Stimulated activated CD8-positive, alpha-beta memory T cell treated with anti-CD3 and anti-CD28 coated beads, Interleukin-15, amount 100 ng/mL, for 1 hour (primary cell): ENCODE data around the gene TTLL1.
"Not testable (repeated sequence)": the region's sequence is repeated elsewhere in the genome, so short reads cannot be mapped to it uniquely, and the experiment has no call there.

Experiments used
- DNase-seq: peaks from one replicate; pipeline ENCODE4 v3.0.0-alpha.2; 2020; ENCODE audit warnings: low read depth

Gene TTLL1

GRCh38 chr22:43066844-43067385, 22.3 kb downstream of the TTLL1 start:
- no peak for DNase-seq

DNA sequence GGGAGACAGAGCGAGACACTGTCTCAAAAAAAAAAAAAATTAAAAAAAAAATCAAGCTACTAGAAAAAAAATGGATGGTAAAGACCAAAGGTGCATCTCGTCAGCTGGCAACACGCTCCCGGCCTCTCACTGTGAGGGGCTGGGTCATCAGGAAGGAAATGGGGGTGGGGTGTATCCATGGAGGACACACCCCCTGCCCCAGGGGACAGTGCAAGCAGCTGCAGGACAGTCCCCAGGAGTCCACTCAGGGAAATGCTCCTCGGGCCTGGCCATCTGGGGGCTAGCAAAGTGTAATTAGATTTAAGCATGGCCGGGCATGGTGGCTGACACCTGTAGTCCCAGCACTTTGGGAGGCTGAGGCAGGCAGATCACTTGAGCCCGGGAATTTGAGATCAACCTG, 23.1 kb downstream of the TTLL1 start:
- no peak for DNase-seq

DNA sequence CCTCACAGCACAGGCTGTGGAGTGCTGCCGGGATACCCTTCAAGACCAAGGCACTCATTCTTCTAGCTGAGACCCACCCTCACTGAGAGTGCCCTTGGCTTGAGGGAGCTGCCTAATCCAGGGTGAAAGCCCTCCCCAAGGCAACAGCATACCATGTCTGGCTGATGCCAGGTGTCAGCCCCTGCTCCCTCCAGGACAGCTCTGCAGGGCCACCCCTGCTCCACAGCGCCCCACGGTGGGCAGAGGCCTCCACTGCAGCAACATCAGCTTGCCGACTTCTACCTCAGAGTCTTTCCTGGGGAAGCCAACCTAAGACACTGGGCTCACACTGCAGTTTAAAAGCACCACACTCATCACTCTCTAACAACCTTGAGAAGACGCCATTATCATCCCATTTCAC, 29.0 kb downstream of the TTLL1 start:
- DNase-seq: no peak

DNA sequence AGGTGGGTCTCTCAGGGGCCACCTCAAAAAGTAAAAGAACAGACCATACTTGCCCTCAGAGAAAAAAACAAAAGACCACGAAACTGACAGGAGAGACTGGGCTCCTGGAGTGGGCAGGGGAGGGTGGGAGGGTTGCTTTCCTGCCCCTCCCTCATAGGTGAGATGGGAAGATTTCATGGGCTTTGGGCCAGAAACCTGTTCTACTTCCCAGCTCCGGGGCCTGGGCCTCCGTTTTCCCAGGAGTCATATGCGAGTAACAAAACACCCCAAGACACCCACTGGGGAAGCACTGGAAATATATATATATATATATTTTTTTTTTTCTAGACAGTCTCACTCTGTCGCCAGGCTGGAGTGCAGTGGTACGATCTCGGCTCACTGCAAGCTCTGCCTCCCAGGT, 31.6 kb downstream of the TTLL1 start:
- DNase-seq: no peak

- no peak for DNase-seq
These were observed 36.0 kb downstream of the TTLL1 start for GRCh38 chr22:43053176-43053575.

- no peak for DNase-seq
These were observed 38.2 kb downstream of the TTLL1 start for GRCh38 chr22:43050995-43051394.

GRCh38 chr22:43047605-43048004, 41.6 kb downstream of the TTLL1 start:
- DNase-seq: no peak

- no peak for DNase-seq
These were observed 44.9 kb downstream of the TTLL1 start for GRCh38 chr22:43044290-43044712.

DNA sequence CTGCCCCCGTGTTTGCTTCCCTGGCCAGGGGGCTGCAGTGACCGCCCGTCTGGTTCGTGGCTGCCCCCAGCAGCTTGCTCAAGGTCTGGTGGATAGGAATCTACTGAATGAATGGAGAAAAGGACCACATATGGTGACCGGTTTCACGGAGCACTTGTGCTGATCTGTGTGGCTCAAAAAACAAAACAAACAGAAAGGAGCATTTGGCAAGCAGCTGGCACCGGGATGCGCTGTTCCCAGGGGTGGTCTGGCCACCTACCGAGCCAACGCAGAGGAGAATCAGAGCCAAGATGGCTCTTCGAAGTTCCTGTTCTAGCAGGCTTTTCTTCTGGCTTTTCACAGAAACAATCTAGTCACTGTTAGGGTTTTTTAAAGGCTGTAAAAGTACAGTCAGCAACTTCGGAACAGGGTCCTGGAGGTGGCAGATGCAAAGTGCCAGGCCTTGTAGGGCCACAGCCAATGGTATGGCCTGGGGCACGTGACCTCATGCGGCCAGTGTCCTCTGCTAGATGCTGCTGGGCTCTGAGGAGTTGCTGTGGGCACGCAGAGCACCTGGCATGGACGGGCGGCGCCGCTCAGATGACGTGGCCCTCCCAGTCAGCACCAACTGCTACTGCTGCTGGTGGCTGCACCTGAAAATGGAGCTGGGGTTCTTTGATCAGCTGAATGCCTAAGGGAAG, 47.0 kb downstream of the TTLL1 start:
- no peak for DNase-seq

DNA sequence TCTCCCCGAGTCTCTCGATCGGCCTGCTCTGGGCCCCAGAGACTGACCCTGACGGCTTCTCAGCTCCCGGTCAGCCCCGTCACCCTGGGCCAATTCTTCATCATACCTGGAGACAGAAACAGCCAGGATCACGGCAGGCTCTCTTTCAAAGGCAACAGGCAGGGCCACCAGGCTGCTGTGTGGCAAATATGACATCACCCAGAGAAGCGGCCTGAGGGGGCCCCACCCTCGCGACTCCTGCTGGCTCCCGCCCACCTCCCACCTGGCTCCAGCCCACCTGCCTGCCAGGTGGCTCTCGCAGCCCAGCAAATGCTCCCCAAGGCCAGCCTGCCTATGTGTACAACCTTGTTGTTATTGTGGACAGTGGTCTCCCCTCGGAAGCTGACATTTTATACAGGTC, 49.4 kb downstream of the TTLL1 start:
- DNase-seq: no peak

GRCh38 chr22:43038325-43038724, 50.9 kb downstream of the TTLL1 start:
- DNase-seq: no peak

DNA sequence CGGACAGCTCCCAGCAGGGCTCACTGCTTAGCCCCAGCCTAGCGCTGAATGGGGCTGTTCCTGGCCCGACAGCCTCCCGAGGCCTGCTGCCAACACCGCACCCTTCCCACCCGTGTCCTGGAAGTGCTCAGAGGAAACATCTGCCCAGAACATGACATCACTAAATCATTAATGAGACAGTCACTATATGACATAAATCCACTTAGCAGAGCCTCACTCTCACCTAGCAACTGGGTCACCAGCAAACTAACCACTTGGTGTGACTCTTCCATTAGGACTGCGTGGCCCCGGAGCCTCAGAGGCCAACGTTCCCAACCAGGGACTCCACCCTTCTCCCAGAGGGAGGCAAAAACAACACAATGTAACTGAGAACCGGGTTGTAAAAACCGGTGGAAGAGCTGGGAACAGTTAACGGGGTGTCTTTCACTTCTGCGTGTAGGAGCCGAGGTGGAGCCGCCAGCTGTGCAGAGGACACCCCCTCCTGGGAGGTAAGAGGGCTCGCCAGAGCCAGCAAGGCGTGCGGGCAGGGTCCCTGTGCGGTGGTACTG, 52.8 kb downstream of the TTLL1 start:
- no peak for DNase-seq

DNA sequence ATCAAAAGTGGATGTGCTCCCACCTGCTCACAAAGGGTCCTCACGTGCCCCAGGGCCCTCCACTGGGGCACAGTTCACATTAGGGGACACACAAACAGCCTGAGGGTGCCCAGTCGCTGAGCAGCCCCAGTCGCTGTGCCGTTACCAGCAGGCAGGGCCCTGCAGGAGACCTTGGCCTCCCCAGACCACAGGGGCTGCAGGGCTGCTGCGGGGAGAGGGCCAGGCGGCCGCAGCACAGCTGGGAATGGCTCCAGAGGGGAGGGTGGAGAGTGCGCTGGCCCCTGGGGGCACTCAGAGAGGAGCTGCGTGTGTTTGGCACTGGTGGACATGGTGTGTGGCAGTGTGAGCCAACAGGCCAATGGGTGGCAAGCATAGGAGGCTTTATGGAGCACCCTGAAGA, 53.9 kb downstream of the TTLL1 start:
- DNase-seq: no peak

DNA sequence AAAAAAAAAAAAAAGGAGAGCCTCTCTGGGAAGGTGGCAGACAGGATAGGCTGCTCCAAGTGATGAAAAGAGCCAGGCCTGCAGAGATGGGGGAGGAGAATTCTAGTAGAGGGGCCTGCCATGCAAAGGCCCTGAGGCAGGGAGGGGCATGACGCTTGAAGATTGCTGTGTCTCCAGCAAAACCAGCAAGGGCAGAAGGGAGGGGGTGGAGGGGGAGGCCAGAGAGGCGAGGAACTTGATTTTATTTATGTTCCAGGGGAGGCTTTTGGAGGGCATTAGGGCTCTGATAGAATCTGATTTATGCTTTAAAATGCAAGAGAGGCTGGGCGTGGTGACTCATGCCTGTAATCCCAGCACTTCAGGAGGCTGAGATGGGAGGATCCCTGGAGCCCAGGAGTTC, 57.6 kb downstream of the TTLL1 start:
- DNase-seq: no peak

GRCh38 chr22:43018615-43019014, 70.6 kb downstream of the TTLL1 start:
- DNase-seq: no peak

- no peak for DNase-seq
These were observed 71.4 kb downstream of the TTLL1 start for GRCh38 chr22:43017525-43018460.

GRCh38 chr22:43016150-43016549, 73.0 kb downstream of the TTLL1 start:
- DNase-seq: not testable (repeated sequence)

- no peak for DNase-seq
These were observed 73.5 kb downstream of the TTLL1 start for GRCh38 chr22:43015677-43016042.

DNA sequence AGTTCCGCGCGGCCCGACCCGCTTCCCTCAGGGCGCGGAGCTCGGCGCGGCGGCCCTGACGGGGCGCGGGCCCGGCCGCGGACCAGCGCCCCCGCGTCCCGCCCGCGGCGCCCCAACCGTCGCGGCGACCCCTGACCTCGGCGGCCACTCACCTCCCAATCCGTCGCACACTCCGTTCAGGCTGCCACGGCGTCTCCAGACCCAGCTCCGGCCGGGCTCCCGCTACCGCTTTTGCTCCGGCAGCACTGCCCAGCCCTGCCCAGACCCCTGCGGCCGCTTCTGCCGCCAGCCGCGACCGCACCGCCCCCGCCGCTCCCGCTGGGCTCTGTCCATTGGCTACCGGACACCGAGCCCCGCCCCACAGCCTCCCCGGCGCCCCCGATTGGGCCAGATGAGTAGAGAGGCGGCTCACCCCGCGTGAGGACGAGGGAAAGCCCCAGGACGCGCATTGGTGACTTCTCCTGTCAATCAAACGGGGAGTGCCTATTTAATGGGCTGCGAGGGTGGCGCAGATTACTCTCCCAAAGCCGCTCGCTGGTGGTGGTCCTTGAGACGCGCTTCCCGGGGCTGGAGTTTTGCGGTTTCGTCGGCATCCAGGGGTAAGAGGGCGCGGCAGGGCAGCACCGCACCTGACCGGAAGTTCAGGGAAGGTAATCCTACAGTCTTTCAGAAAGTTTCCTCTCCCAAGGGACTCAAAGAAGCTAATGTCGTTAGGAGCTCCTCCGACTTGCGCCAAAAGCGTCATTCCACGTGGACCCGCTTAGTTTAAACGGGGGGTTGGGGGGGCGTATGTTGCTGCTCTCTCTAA, 74.1 kb downstream of the TTLL1 start, which contains the start of gene PACSIN2:
PACSIN2 (minus strand) TSS at position 281 of the 808 bp plus-strand sequence. CDS start 103,069 bp downstream, outside the sequence.
- peak; percentile 98 for DNase-seq

DNA sequence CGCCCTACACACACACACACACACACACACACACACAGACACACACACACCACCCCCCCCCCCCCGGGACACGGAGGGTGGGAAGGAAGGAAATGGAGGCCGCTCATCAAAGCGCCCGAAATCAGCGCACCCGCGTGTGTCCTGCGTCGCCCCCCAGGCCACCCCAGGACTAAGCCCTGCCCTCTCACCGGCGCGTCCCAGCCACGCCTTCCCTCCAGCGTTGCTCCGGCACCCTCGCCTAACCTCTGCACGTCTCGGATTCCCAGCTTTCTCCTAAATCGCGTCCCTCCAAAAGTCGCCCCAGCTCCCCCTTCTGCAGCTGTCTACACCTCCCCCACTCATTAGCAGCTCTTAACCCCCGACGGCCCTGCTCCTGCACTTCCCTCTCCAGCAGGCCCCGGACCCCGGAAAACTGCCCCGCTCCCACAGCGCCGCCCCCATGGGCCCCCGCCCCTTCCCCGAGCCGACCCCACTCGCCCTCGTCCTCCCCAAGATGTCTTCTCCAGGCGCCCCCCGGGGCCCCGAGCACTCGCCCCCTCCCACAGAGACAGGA, 74.8 kb downstream of the TTLL1 start:
- DNase-seq: no peak
